Effector CD4-positive, alpha-beta T cell (primary cell): Measurements from ENCODE around the gene ALDH9A1.
"Not testable (repeated sequence)": the region's sequence is repeated elsewhere in the genome, so short reads cannot be mapped to it uniquely, and the experiment has no call there.

Source experiments
- DNase-seq: peaks from one replicate; pipeline ENCODE4 v3.0.0-alpha.2; 2020

ALDH9A1 gene

GRCh38 chr1:165686121-165686970 is 12.0 kb downstream of the ALDH9A1 start:
- no peak for DNase-seq

GRCh38 chr1:165683848-165684485 is 14.4 kb downstream of the ALDH9A1 start:
- no peak for DNase-seq

GRCh38 chr1:165680773-165681172 is 17.6 kb downstream of the ALDH9A1 start:
- not testable (repeated sequence) for DNase-seq

GRCh38 chr1:165680303-165680702 is 18.1 kb downstream of the ALDH9A1 start:
- no peak for DNase-seq

GRCh38 chr1:165679282-165680036 is 18.9 kb downstream of the ALDH9A1 start:
- DNase-seq, result no peak

- no peak for DNase-seq
Measured at GRCh38 chr1:165678509-165678908, 19.9 kb downstream of the ALDH9A1 start.

GRCh38 chr1:165675794-165676193 is 22.6 kb downstream of the ALDH9A1 start:
- no peak for DNase-seq

- DNase-seq, result no peak
Measured at GRCh38 chr1:165674599-165674998, 23.8 kb downstream of the ALDH9A1 start.

GRCh38 chr1:165671526-165671925 is 26.8 kb downstream of the ALDH9A1 start:
- no peak for DNase-seq

- no peak for DNase-seq
Measured at GRCh38 chr1:165668184-165668583, 30.2 kb downstream of the ALDH9A1 start.

GRCh38 chr1:165666152-165666825 is 32.1 kb downstream of the ALDH9A1 start:
- no peak for DNase-seq

- DNase-seq, result no peak
Measured at GRCh38 chr1:165662186-165662585, 36.2 kb downstream of the ALDH9A1 start.

- no peak for DNase-seq
Measured at GRCh38 chr1:165661703-165662102, 36.7 kb downstream of the ALDH9A1 start.

GRCh38 chr1:165659581-165659895 is 38.8 kb downstream of the ALDH9A1 start:
- no peak for DNase-seq

GRCh38 chr1:165658766-165659580 is 39.4 kb downstream of the ALDH9A1 start:
- DNase-seq, result not testable (repeated sequence)

GRCh38 chr1:165650981-165651625 is 47.3 kb downstream of the ALDH9A1 start:
- DNase-seq, result no peak

- no peak for DNase-seq
Measured at GRCh38 chr1:165648919-165649572, 49.3 kb downstream of the ALDH9A1 start.

GRCh38 chr1:165647970-165648369 is 50.4 kb downstream of the ALDH9A1 start:
- no peak for DNase-seq

- no peak for DNase-seq
Measured at GRCh38 chr1:165647517-165647916, 50.8 kb downstream of the ALDH9A1 start.

- no peak for DNase-seq
Measured at GRCh38 chr1:165645654-165646366, 52.6 kb downstream of the ALDH9A1 start.
